ENCODE measurements around the gene TBX20.
"Not testable (repeated sequence)": the region's sequence is repeated elsewhere in the genome, so short reads cannot be mapped to it uniquely, and the experiment has no call there.

TBX20 gene

GRCh38 chr7:35173176-35173575 is 80.7 kb downstream of the TBX20 start:
- H3K4me3 Mint-ChIP-seq; H3K4me1 Mint-ChIP-seq; H3K9me3 Mint-ChIP-seq; ATAC-seq; H3K36me3 Mint-ChIP-seq (ENCODE audit: low read depth); DNase-seq; H3K27me3 Mint-ChIP-seq; H3K27ac Mint-ChIP-seq: not testable (repeated sequence)

- DNase-seq; H3K36me3 Mint-ChIP-seq (ENCODE audit: low read depth); H3K27ac Mint-ChIP-seq; H3K4me1 Mint-ChIP-seq; H3K9me3 Mint-ChIP-seq; H3K4me3 Mint-ChIP-seq; ATAC-seq; H3K27me3 Mint-ChIP-seq: not testable (repeated sequence)
Measured at GRCh38 chr7:35172131-35172530, 81.8 kb downstream of the TBX20 start.

- H3K36me3 Mint-ChIP-seq (ENCODE audit: low read depth); H3K9me3 Mint-ChIP-seq; DNase-seq; H3K27ac Mint-ChIP-seq; H3K4me1 Mint-ChIP-seq; ATAC-seq; H3K4me3 Mint-ChIP-seq: not testable (repeated sequence)
- peaks cover 11% of the 10 kb centered on the region for H3K27me3 Mint-ChIP-seq
Measured at GRCh38 chr7:35167658-35168057, 86.2 kb downstream of the TBX20 start.

- H3K4me3 Mint-ChIP-seq; H3K9me3 Mint-ChIP-seq; H3K36me3 Mint-ChIP-seq (ENCODE audit: low read depth); H3K27ac Mint-ChIP-seq; DNase-seq; H3K4me1 Mint-ChIP-seq; ATAC-seq: not testable (repeated sequence)
- peaks cover 11% of the 10 kb centered on the region for H3K27me3 Mint-ChIP-seq
Measured at GRCh38 chr7:35167158-35167557, 86.7 kb downstream of the TBX20 start.

GRCh38 chr7:35161059-35161740 is 92.7 kb downstream of the TBX20 start:
- H3K36me3 Mint-ChIP-seq (ENCODE audit: low read depth); ATAC-seq; H3K9me3 Mint-ChIP-seq; H3K4me1 Mint-ChIP-seq; H3K27me3 Mint-ChIP-seq; DNase-seq; H3K27ac Mint-ChIP-seq; H3K4me3 Mint-ChIP-seq: not testable (repeated sequence)

All from activated naive CD8-positive, alpha-beta T cell treated with anti-CD3 and anti-CD28 coated beads, Interleukin-2, amount 50 U/mL, for 24 hours (primary cell).